Uterine smooth muscle cell (primary cell): ENCODE data around the gene GLRX2. TPM values are rescaled to one million over a fixed set of nuclear protein-coding genes. Genes with fewer than 3 reads are reported as not detected.

Source experiments
- total RNA-seq: library from RNA; depleted of rRNA; stranded (reverse); fragments of >200 nt; gene quantifications from 2 replicates; pipeline ENCODE4 v1.2.3, GENCODE V29; 2014

GLRX2 gene
- total RNA-seq: 11.2 and 20.8 TPM in 2 replicates

GRCh38 chr1:193104907-193105820 is at the start of gene GLRX2:
Gene GLRX2, minus strand, starts transcription at chr1:193105414. Its CDS starts 32 bp downstream, at chr1:193105382.

GRCh38 chr1:193121616-193122593 is 16.7 kb upstream of the GLRX2 start, which contains the start of gene CDC73:
Gene CDC73, plus strand, starts transcription at chr1:193122031. Its CDS starts 170 bp downstream, at chr1:193122201.

GRCh38 chr1:193059282-193060114 is 45.7 kb downstream of the GLRX2 start, which contains the start of the genes RO60 and UCHL5:
Gene RO60, plus strand, starts transcription at chr1:193059612. Its CDS starts 9,443 bp downstream, at chr1:193069055.
Gene UCHL5, minus strand, starts transcription at chr1:193059360. Its CDS starts 100 bp downstream, at chr1:193059260.

Other genes starting within 250 kb of the GLRX2 start
- gene UCHL5, start 46.1 kb downstream of the GLRX2 start, total RNA-seq: 25.7 and 40.8 TPM in 2 replicates
- gene RO60, start 45.8 kb downstream of the GLRX2 start, total RNA-seq: 121 and 132 TPM in 2 replicates
- 23.7 and 30.6 TPM in 2 replicates for gene CDC73, start 16.6 kb upstream of the GLRX2 start, total RNA-seq
- gene B3GALT2, start 81.2 kb upstream of the GLRX2 start, total RNA-seq: under 0.01 and 0.12 TPM in 2 replicates